Aorta (tissue), 5 donors: ENCODE measurements around the gene TRIP6. TPM values are rescaled to one million over a fixed set of nuclear protein-coding genes. Genes with fewer than 3 reads are reported as not detected.

Experiments
- ATAC-seq: fragments of 200-7000 bp; cut with Tn5 transposase; one replicate; pipeline ENCODE4 v1.9.1; 2022; ENCODE audit warnings: moderate library complexity; ENCODE audit not compliant: low FRiP score
- DNase-seq, 2 donors: peaks; one replicate each; pipeline ENCODE4 v3.0.0-alpha.2; 2020
- H3K27ac ChIP-seq, 2 donors: one replicate each; pipeline ENCODE4 v1.5.1; 2013; ENCODE audit warnings: low read length in 2 of 2, mild to moderate bottlenecking in 2 of 2, moderate library complexity in 2 of 2, control low read depth in 1 of 2, inconsistent platforms in 1 of 2, low read depth in 1 of 2
- H3K27me3 ChIP-seq, 2 donors: one replicate each; pipeline ENCODE4 v1.6.1; 2013; ENCODE audit warnings: control low read depth in 1 of 2, low read length in 1 of 2, mild to moderate bottlenecking in 1 of 2, moderate library complexity in 1 of 2; ENCODE audit not compliant: insufficient read depth in 2 of 2, control insufficient read depth in 1 of 2
- H3K36me3 ChIP-seq, 2 donors: one replicate each; pipeline ENCODE4 v1.6.1; 2013; ENCODE audit warnings: control low read depth in 1 of 2, low read length in 1 of 2, mild to moderate bottlenecking in 1 of 2; ENCODE audit not compliant: insufficient read depth in 2 of 2, control insufficient read depth in 1 of 2
- H3K4me1 ChIP-seq, 2 donors: one replicate each; pipeline ENCODE4 v1.6.1; 2013; ENCODE audit warnings: low read length in 2 of 2, control low read depth in 1 of 2, mild to moderate bottlenecking in 1 of 2, moderate library complexity in 1 of 2; ENCODE audit not compliant: insufficient read depth in 2 of 2, control insufficient read depth in 1 of 2
- H3K4me3 ChIP-seq, 2 donors: one replicate each; pipeline ENCODE4 v1.5.1; 2013; ENCODE audit warnings: low read length in 2 of 2, control low read depth in 1 of 2, mild to moderate bottlenecking in 1 of 2
- H3K9me3 ChIP-seq: one replicate; pipeline ENCODE4 v1.6.1; 2013; ENCODE audit warnings: mild to moderate bottlenecking, low read length; ENCODE audit not compliant: control insufficient read depth
- WGBS, 2 donors: extraction: QIAGEN DNeasy Blood & Tissue Kit; methylation state at CpG; one replicate each; pipeline ENCODE4 v1.1.7; 2013; 5-methylcytosine and 5-hydroxymethylcytosine counted together
- intact Hi-C, 2 donors: fragments of 100-400 bp; cut with DNase I; formaldehyde crosslinking; loops; one replicate each; pipeline versions ENCODE4 v1.14.2 to v1.15.0; 2022
- polyA plus RNA-seq, 2 donors: library from polyadenylated mRNA; stranded (reverse); fragments of 200-250 nt; gene quantifications; one replicate each; pipeline ENCODE4 v1.2.3, GENCODE V29; 2013
- total RNA-seq, 2 donors: library from RNA; stranded (reverse); fragmentation: NEBNext Ultra II Directional; extraction: Animal tissue kit (Norgen Biotek cat#: 25700); gene quantifications; one replicate each; pipeline ENCODE4 v1.2.1, GENCODE V29; 2021
- donor health status: healthy with polysubstance abuse.
- donor health status: Bipolar disorder and iron deficiency.
- donor health status: DM: no; HTN: no; CAD: no.
- donor health status: DM: no; HTN: no; CAD: no.
- donor health status: DM: yes; HTN: yes; CAD: no.

TRIP6 gene
- total and polyA plus RNA-seq, 4 donors = 39.3 to 136 (median 78.8) TPM

GRCh38 chr7:100864263-100864845 is 2.8 kb upstream of the TRIP6 start:
- ATAC-seq = no peak
- DNase-seq = no peak
- no peaks in the 10 kb centered on the region for H3K36me3 ChIP-seq
- no peak overlapping the region for H3K4me3 ChIP-seq
- H3K9me3 ChIP-seq = no peaks in the 10 kb centered on the region
- no peaks in the 10 kb centered on the region for H3K27me3 ChIP-seq
- WGBS, 2 donors = 93 to 94% methylated on average over 12 of the region's 12 CpGs
- intact Hi-C loops = no loop called here
- H3K4me1 ChIP-seq = no peaks in the 10 kb centered on the region
- no peak overlapping the region for H3K27ac ChIP-seq

- Histone ChIP-seq H3K4me1 (no peaks in the 10 kb centered on the region), H3K36me3 (no peaks in the 10 kb centered on the region), H3K27ac (peak overlapping the region in 1 of 2 donors; percentile 49), H3K27me3 (no peaks in the 10 kb centered on the region), H3K9me3 (no peaks in the 10 kb centered on the region), H3K4me3 (no peak overlapping the region)
- intact Hi-C loops = no loop called here
- ATAC-seq (no peak), DNase-seq (no peak)
- 72 to 79% methylated on average over 17 of the region's 17 CpGs for WGBS, 2 donors
These were observed 1.7 kb upstream of the TRIP6 start for GRCh38 chr7:100865372-100865911.

- Histone ChIP-seq H3K36me3 (no peaks in the 10 kb centered on the region), H3K27ac (peak overlapping the region; percentile 34 to 79), H3K27me3 (no peaks in the 10 kb centered on the region), H3K4me1 (no peaks in the 10 kb centered on the region), H3K9me3 (no peaks in the 10 kb centered on the region), H3K4me3 (peak overlapping the region in 1 of 2 donors; percentile 8)
- WGBS, 2 donors = 38 to 40% methylated on average over 42 to 46 of the region's 46 CpGs
- ATAC-seq = peak; percentile 38
- intact Hi-C loops = no loop called here
- DNase-seq = peak; percentile 90 to 94
These were observed 1.1 kb upstream of the TRIP6 start for GRCh38 chr7:100865938-100866728.

- Histone ChIP-seq H3K9me3 (no peaks in the 10 kb centered on the region), H3K4me3 (peak overlapping the region in 1 of 2 donors; percentile 8), H3K4me1 (no peaks in the 10 kb centered on the region), H3K36me3 (no peaks in the 10 kb centered on the region), H3K27ac (peak overlapping the region; percentile 34 to 79), H3K27me3 (no peaks in the 10 kb centered on the region)
- DNase-seq (no peak), ATAC-seq (no peak)
- 27 to 31% methylated on average over 5 of the region's 5 CpGs for WGBS, 2 donors
- intact Hi-C loops = no loop called here
These were observed 503 bp upstream of the TRIP6 start for GRCh38 chr7:100866729-100867039.

- H3K4me3 ChIP-seq = peak overlapping the region; percentile 89 to 97
- no peaks in the 10 kb centered on the region for H3K9me3 ChIP-seq
- no peaks in the 10 kb centered on the region for H3K36me3 ChIP-seq
- no peak for ATAC-seq
- intact Hi-C loops = no loop called here
- H3K4me1 ChIP-seq = no peaks in the 10 kb centered on the region
- H3K27ac ChIP-seq = peak overlapping the region; percentile 53 to 92
- no peak for DNase-seq
- H3K27me3 ChIP-seq = no peaks in the 10 kb centered on the region
- WGBS, 2 donors = 3 to 8% methylated on average over 27 of the region's 27 CpGs
These were observed 744 bp downstream of the TRIP6 start for GRCh38 chr7:100867776-100868485.

- DNase-seq (no peak), ATAC-seq (no peak)
- no peaks in the 10 kb centered on the region for H3K9me3 ChIP-seq
- H3K27me3 ChIP-seq = no peaks in the 10 kb centered on the region
- peak overlapping the region; percentile 10 to 95 for H3K27ac ChIP-seq
- H3K36me3 ChIP-seq = no peaks in the 10 kb centered on the region
- no peaks in the 10 kb centered on the region for H3K4me1 ChIP-seq
- H3K4me3 ChIP-seq = no peak overlapping the region
- intact Hi-C loops = no loop called here
- WGBS, 2 donors = 87 to 88% methylated on average over 10 of the region's 10 CpGs
These were observed 6.6 kb downstream of the TRIP6 start for GRCh38 chr7:100873599-100874299.

- no peaks in the 10 kb centered on the region for H3K36me3 ChIP-seq
- ATAC-seq (no peak), DNase-seq (no peak)
- peak overlapping the region in 1 of 2 donors; percentile 3 for H3K4me3 ChIP-seq
- peak overlapping the region; percentile 10 to 95 for H3K27ac ChIP-seq
- 56 to 66% methylated on average over 8 of the region's 8 CpGs for WGBS, 2 donors
- no peaks in the 10 kb centered on the region for H3K9me3 ChIP-seq
- no peaks in the 10 kb centered on the region for H3K4me1 ChIP-seq
- intact Hi-C loops = no loop called here
- no peaks in the 10 kb centered on the region for H3K27me3 ChIP-seq
These were observed 7.1 kb downstream of the TRIP6 start for GRCh38 chr7:100874300-100874576.

- H3K27ac ChIP-seq = peak within 1 kb of the TSS; percentile 72 to 95
- intact Hi-C loops = no loop called here
- ATAC-seq (peak; percentile 98), DNase-seq (peak; percentile 99 to 100)
- WGBS, 2 donors = 2 to 3% methylated on average over 66 to 79 of the region's 79 CpGs
- no peaks in the 10 kb centered on the region for H3K9me3 ChIP-seq
- no peaks in the 10 kb centered on the region for H3K4me1 ChIP-seq
- H3K27me3 ChIP-seq = no peaks in the 10 kb centered on the region
- H3K4me3 ChIP-seq = peak within 1 kb of the TSS; percentile 64 to 87
- no peaks in the 10 kb centered on the region for H3K36me3 ChIP-seq
These were observed 7.6 kb downstream of the TRIP6 start, which contains the start of gene SRRT for GRCh38 chr7:100874577-100875355. Gene SRRT, plus strand, starts transcription at chr7:100875103. Its CDS starts 488 bp downstream, at chr7:100875591.
